Fibroblast of lung (primary cell): Measurements from ENCODE around the gene PTPMT1. TPM values are rescaled to one million over a fixed set of nuclear protein-coding genes. Genes with fewer than 3 reads are reported as not detected.

Experiments used
- DNase-seq, 2 donors: peaks; one replicate each; pipeline versions ENCODE4 v3.0.0 to v3.0.0-alpha.2; 2010; ENCODE audit warnings: low read depth in 2 of 2
- H2AFZ ChIP-seq: 2 replicates; pipeline ENCODE4 v1.5.1; 2012; ENCODE audit warnings: low read length, control low read depth, inconsistent platforms
- H3K27ac ChIP-seq: 2 replicates; pipeline ENCODE4 v1.5.1; 2011; ENCODE audit warnings: low read length, control low read depth; ENCODE audit not compliant: insufficient read depth
- H3K27me3 ChIP-seq: 2 replicates; pipeline ENCODE4 v1.5.1; 2011; ENCODE audit warnings: mild to moderate bottlenecking, low read length; ENCODE audit not compliant: control insufficient read depth, insufficient read depth
- H3K36me3 ChIP-seq: 2 replicates; pipeline ENCODE4 v1.5.1; 2011; ENCODE audit warnings: low read length; ENCODE audit not compliant: control insufficient read depth, insufficient read depth
- H3K4me1 ChIP-seq: 2 replicates; pipeline ENCODE4 v1.5.1; 2011; ENCODE audit warnings: low read length; ENCODE audit not compliant: control insufficient read depth, insufficient read depth; ENCODE audit errors: extremely low read depth
- H3K4me2 ChIP-seq: 2 replicates; pipeline ENCODE4 v1.5.1; 2011; ENCODE audit warnings: low read length, control low read depth; ENCODE audit not compliant: insufficient read depth; ENCODE audit errors: extremely low read depth
- H3K4me3 ChIP-seq, 4 experiments: fragments of 200-600 bp in 1 of 4; sonication (generic) in 1 of 4; replicated peaks in 1 of 4; 2 replicates each; pipeline ENCODE4 v1.5.1; 2011 to 2016; ENCODE audit warnings: low read length in 4 of 4, low read depth in 3 of 4, mild to moderate bottlenecking in 3 of 4, control low read depth in 2 of 4, inconsistent platforms in 1 of 4, mixed read lengths in 1 of 4; ENCODE audit not compliant: insufficient read depth in 1 of 4; ENCODE audit errors: control extremely low read depth in 1 of 4
- H3K79me2 ChIP-seq: 2 replicates; pipeline ENCODE4 v1.5.1; 2012; ENCODE audit warnings: mild to moderate bottlenecking, low read length, inconsistent platforms; ENCODE audit not compliant: control insufficient read depth, insufficient read depth
- H3K9ac ChIP-seq: 2 replicates; pipeline ENCODE4 v1.5.1; 2011; ENCODE audit warnings: mild to moderate bottlenecking, low read length, control low read depth; ENCODE audit not compliant: insufficient read depth
- H3K9me3 ChIP-seq: 2 replicates; pipeline ENCODE4 v1.5.1; 2012; ENCODE audit warnings: low read depth, low read length; ENCODE audit not compliant: control insufficient read depth, insufficient read depth
- H4K20me1 ChIP-seq: 2 replicates; pipeline ENCODE4 v1.5.1; 2011; ENCODE audit warnings: low read length; ENCODE audit not compliant: control insufficient read depth, insufficient read depth; ENCODE audit errors: extremely low read depth
- CTCF ChIP-seq, 2 donors: IDR thresholded peaks in 1 of 2; conservative IDR thresholded peaks in 1 of 2; 1 replicate in 1 of 2; 2 replicates in 1 of 2; pipeline ENCODE4 v1.5.1; 2011 to 2012; ENCODE audit warnings: low read length in 2 of 2, control low read depth in 1 of 2, inconsistent platforms in 1 of 2, low read depth in 1 of 2, mild to moderate bottlenecking in 1 of 2
- EZH2 ChIP-seq: IDR thresholded peaks from 2 replicates; pipeline ENCODE4 v1.5.1; 2012; ENCODE audit warnings: low read length, control low read depth, mild to moderate bottlenecking; ENCODE audit errors: missing control alignments
- polyA plus RNA-seq, 2 donors: library from polyadenylated mRNA; depleted of rRNA in 1 of 2; stranded (reverse) in 1 of 2; unstranded in 1 of 2; fragments of >200 nt; gene quantifications; 2 replicates each; pipeline ENCODE4 v1.2.1, GENCODE V29; 2011 to 2012; ENCODE audit warnings: missing spikeins in 1 of 2
- total RNA-seq: library from RNA; depleted of rRNA; stranded (reverse); fragments of >200 nt; gene quantifications from 2 replicates; pipeline ENCODE4 v1.2.1, GENCODE V29; 2014

Gene PTPMT1
- total and polyA plus RNA-seq, 2 donors (not counting 1 experiment from before 2014, with no cell fraction given) = 55.4 to 84.9 TPM

GRCh38 chr11:47593934-47594855 lies 28.8 kb downstream of the PTPMT1 start, which contains the start of gene C1QTNF4:
C1QTNF4 (minus strand) TSS chr11:47594411; CDS start chr11:47590810, 3,601 bp downstream.
- no peak within 1 kb of the TSS for H3K27ac ChIP-seq
- H3K9ac ChIP-seq = no peak within 1 kb of the TSS
- no peak for DNase-seq
- no peaks in the 10 kb centered on the region for H4K20me1 ChIP-seq
- peak within 1 kb of the TSS; percentile 40 for H3K4me2 ChIP-seq
- H3K36me3 ChIP-seq = no peaks in the 10 kb centered on the region
- no peaks in the 10 kb centered on the region for H3K4me1 ChIP-seq
- no peaks in the 10 kb centered on the region for H3K79me2 ChIP-seq
- H3K9me3 ChIP-seq = no peaks in the 10 kb centered on the region
- TF ChIP-seq CTCF (conservative IDR thresholded peaks at IDR 0.05 in 1 of 2, IDR thresholded peaks at IDR 0.05 in 1 of 2; ENCODE audit: low read depth in 1 of 2, low read length in 2 of 2) (no peak), EZH2 (peak; percentile 57)
- H3K4me3 ChIP-seq = peak within 1 kb of the TSS in 2 of 4 experiments; percentile 28 to 47
- no peak within 1 kb of the TSS for H2AFZ ChIP-seq
- H3K27me3 ChIP-seq = peaks cover 41% of the 10 kb centered on the region

GRCh38 chr11:47595029-47595428 lies 29.6 kb downstream of the PTPMT1 start:
- no peaks in the 10 kb centered on the region for H4K20me1 ChIP-seq
- H3K27ac ChIP-seq = no peak overlapping the region
- no peaks in the 10 kb centered on the region for H3K4me1 ChIP-seq
- H3K79me2 ChIP-seq = no peaks in the 10 kb centered on the region
- TF ChIP-seq CTCF (conservative IDR thresholded peaks at IDR 0.05 in 1 of 2, IDR thresholded peaks at IDR 0.05 in 1 of 2; ENCODE audit: low read depth in 1 of 2, low read length in 2 of 2) (no peak), EZH2 (no peak)
- DNase-seq = no peak
- no peak overlapping the region for H2AFZ ChIP-seq
- H3K9me3 ChIP-seq = no peaks in the 10 kb centered on the region
- no peak overlapping the region for H3K4me3 ChIP-seq
- H3K36me3 ChIP-seq = no peaks in the 10 kb centered on the region
- peaks cover 38% of the 10 kb centered on the region for H3K27me3 ChIP-seq
- H3K9ac ChIP-seq = no peak overlapping the region
- H3K4me2 ChIP-seq = no peak overlapping the region

- Histone ChIP-seq H3K4me1 (no peaks in the 10 kb centered on the region), H2AFZ (no peak overlapping the region), H3K36me3 (no peaks in the 10 kb centered on the region), H3K9me3 (no peaks in the 10 kb centered on the region), H3K9ac (no peak overlapping the region), H3K27me3 (peaks cover 35% of the 10 kb centered on the region), H4K20me1 (no peaks in the 10 kb centered on the region), H3K4me3 (no peak overlapping the region), H3K4me2 (no peak overlapping the region), H3K79me2 (no peaks in the 10 kb centered on the region), H3K27ac (no peak overlapping the region)
- no peak for TF ChIP-seq CTCF (conservative IDR thresholded peaks at IDR 0.05 in 1 of 2, IDR thresholded peaks at IDR 0.05 in 1 of 2; ENCODE audit: low read depth in 1 of 2, low read length in 2 of 2)
- DNase-seq = no peak
Measured at GRCh38 chr11:47595967-47596366, 30.6 kb downstream of the PTPMT1 start.
